IPS DF 19.7 (cell line): ENCODE measurements around the gene SSTR1.
A peak's percentile ranks its signal among the peaks of the same experiment; 100 is the strongest.

Source experiments
- DNase-seq: peaks from one replicate; pipeline ENCODE4 v3.0.0-alpha.2; 2013; ENCODE audit warnings: low read depth, low spot score

Gene SSTR1

GRCh38 chr14:38202444-38203191 lies 5.1 kb upstream of the SSTR1 start:
- DNase-seq: peak; percentile 87

DNA sequence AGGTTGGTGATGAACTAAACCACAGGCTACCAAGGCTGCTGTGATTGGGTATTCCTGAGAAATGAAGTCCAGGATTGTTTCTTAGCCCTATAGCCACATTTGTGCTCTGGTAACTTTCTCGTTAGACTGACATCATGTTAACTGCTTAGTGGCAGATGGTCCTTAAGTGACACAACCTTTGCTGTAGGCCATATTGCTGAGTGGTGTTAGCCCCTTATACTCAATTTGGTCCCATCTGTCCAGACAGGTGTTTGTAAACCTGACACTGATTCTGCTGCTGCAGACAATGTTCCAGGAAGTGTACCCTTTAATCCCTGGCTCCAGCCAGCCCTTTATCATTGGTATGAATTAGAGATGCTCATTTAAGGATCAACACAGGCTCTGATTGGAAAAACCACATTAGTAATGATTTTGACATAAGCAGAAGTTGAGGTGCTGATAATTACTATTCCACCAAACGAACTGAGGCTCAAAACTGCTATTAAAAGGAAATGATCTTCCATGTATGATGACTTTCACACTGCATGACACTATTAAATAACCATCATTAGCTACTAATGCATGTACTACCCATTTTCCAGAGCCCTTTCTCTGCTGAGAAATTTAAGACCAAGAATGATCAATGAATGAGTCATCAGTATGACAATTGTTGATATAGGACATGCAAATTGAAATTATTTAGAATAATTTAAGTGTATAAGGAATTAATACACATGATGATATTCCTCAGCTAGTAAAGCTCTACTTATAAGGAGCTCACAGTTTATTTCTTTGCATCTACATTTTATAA lies 3.6 kb upstream of the SSTR1 start:
- DNase-seq: no peak

GRCh38 chr14:38204719-38205115 lies 3.0 kb upstream of the SSTR1 start:
- DNase-seq: no peak

DNA sequence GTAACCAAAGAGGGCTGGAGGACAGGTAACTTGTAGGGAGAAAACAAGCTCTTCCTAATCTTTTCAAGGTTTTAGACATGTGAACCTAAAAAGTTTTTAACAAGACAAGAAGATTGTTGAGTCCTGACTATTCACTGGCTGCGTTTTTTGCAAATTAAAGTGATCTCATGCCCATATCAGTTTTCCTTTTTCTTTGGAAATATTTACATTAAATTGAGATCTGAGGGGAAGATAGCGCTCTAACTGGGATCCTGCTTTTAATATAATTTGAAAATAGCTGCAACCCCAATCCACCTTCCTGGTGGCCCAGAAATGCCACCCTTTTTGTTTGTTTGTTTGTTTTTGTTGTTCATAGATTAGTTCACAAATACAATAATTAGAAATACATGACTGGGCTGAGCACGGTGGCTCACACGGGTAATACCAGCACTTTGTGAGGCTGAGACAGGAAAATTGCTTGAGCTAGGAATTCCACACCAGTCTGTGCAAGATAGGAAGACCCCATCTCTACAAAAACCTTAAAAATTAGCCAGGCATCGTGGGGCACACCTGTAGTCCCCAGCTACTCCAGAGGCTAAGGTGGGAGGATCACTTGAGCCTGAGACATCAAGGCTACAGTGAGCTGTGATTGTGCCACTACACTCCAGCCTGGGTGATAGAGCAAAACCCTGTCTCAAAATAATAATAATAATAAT lies 2.4 kb upstream of the SSTR1 start:
- no peak for DNase-seq

GRCh38 chr14:38205949-38206665 lies 1.6 kb upstream of the SSTR1 start:
- no peak for DNase-seq

GRCh38 chr14:38206689-38207376 lies 871 bp upstream of the SSTR1 start:
- DNase-seq: no peak

- no peak for DNase-seq
These were observed 348 bp upstream of the SSTR1 start for GRCh38 chr14:38207377-38207735.

GRCh38 chr14:38208618-38209562 lies 1.2 kb downstream of the SSTR1 start:
- DNase-seq: no peak

DNA sequence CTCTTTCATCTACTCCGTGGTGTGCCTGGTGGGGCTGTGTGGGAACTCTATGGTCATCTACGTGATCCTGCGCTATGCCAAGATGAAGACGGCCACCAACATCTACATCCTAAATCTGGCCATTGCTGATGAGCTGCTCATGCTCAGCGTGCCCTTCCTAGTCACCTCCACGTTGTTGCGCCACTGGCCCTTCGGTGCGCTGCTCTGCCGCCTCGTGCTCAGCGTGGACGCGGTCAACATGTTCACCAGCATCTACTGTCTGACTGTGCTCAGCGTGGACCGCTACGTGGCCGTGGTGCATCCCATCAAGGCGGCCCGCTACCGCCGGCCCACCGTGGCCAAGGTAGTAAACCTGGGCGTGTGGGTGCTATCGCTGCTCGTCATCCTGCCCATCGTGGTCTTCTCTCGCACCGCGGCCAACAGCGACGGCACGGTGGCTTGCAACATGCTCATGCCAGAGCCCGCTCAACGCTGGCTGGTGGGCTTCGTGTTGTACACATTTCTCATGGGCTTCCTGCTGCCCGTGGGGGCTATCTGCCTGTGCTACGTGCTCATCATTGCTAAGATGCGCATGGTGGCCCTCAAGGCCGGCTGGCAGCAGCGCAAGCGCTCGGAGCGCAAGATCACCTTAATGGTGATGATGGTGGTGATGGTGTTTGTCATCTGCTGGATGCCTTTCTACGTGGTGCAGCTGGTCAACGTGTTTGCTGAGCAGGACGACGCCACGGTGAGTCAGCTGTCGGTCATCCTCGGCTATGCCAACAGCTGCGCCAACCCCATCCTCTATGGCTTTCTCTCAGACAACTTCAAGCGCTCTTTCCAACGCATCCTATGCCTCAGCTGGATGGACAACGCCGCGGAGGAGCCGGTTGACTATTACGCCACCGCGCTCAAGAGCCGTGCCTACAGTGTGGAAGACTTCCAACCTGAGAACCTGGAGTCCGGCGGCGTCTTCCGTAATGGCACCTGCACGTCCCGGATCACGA lies 2.2 kb downstream of the SSTR1 start:
- no peak for DNase-seq

DNA sequence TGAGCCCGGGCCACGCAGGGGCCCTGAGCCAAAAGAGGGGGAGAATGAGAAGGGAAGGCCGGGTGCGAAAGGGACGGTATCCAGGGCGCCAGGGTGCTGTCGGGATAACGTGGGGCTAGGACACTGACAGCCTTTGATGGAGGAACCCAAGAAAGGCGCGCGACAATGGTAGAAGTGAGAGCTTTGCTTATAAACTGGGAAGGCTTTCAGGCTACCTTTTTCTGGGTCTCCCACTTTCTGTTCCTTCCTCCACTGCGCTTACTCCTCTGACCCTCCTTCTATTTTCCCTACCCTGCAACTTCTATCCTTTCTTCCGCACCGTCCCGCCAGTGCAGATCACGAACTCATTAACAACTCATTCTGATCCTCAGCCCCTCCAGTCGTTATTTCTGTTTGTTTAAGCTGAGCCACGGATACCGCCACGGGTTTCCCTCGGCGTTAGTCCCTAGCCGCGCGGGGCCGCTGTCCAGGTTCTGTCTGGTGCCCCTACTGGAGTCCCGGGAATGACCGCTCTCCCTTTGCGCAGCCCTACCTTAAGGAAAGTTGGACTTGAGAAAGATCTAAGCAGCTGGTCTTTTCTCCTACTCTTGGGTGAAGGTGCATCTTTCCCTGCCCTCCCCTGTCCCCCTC lies 3.0 kb downstream of the SSTR1 start:
- DNase-seq: no peak

DNA sequence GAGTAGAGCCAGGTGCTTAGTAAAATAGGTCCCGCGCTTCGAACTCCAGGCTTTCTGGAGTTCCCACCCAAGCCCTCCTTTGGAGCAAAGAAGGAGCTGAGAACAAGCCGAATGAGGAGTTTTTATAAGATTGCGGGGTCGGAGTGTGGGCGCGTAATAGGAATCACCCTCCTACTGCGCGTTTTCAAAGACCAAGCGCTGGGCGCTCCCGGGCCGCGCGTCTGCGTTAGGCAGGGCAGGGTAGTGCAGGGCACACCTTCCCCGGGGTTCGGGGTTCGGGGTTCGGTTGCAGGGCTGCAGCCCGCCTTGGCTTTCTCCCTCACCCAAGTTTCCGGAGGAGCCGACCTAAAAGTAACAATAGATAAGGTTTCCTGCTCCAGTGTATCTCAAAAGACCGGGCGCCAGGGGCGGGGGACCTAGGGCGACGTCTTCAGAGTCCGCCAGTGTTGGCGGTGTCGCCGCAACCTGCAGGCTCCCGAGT lies 3.6 kb downstream of the SSTR1 start:
- DNase-seq: no peak

GRCh38 chr14:38212111-38212510 lies 4.4 kb downstream of the SSTR1 start:
- DNase-seq: no peak

GRCh38 chr14:38213001-38213400 lies 5.3 kb downstream of the SSTR1 start:
- DNase-seq: no peak

GRCh38 chr14:38217553-38217952 lies 9.8 kb downstream of the SSTR1 start:
- no peak for DNase-seq

DNA sequence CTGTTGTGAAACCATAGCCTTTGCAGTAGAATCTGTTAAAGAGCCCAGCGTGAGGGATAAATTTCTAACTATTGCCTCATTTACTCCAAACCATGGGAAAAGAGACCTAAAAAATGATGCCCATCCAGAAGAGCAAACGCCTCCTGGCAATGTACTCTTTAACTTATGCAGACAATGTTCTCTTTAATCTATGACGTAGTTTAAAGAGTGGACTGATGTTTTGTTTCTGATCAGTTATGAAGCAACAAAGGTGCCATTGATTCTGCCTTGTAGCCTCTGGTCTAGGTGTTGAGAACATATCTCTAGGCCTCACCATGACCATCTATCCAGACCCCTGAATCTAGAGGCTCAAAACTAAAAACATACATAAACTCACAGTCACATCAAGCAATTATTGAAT lies 13.4 kb downstream of the SSTR1 start:
- DNase-seq: no peak

- DNase-seq: no peak
These were observed 16.6 kb downstream of the SSTR1 start for GRCh38 chr14:38224338-38224737.

DNA sequence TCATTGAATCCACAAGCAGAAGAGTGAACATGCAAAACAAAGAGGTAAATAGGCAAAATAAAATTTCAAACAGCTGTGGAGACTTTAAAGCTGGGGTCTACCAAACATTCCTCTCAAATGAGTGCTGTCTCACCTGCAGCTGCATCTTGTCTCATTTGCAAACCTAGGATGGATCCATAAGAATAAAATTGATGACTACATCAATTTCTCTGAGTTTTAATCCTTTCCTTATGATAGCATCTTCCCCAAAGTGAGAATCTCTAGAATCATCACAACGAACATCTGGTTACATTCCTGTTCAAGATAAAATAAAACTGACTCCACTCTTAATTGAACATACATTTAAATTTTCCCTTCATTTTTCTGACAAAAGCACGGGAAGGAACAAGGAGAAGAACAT lies 18.2 kb downstream of the SSTR1 start:
- no peak for DNase-seq

DNA sequence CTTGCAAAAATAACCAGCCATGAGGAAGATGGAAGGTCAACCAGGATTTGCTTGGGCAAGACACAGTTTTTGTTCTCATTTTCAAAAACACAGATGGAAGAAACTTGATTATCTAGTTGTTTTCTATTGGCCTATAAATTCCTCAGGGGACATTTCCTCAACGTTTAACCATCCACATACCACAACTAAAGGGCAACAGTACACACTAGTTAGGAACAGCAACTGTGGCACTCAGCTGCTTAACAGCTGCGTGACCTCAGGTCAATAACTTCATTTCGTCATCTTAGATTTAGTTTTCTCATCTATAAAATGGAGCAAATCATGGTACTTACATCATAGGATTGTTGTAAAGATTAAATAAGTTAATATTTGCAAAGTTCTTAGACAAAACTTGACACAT lies 18.7 kb downstream of the SSTR1 start:
- DNase-seq: no peak
